Stimulated activated CD4-positive, alpha-beta T cell treated with anti-CD3 and anti-CD28 coated beads, Interleukin-12 subunit alpha, Interleukin-12 subunit beta, amount 100 ng/mL, for 4 hours (primary cell): ENCODE results near the gene C12orf76.
"Not testable (repeated sequence)": the region's sequence is repeated elsewhere in the genome, so short reads cannot be mapped to it uniquely, and the experiment has no call there.

ENCODE experiments used
- DNase-seq: peaks from one replicate; pipeline ENCODE4 v3.0.0-alpha.2; 2020

Gene C12orf76, protein sequence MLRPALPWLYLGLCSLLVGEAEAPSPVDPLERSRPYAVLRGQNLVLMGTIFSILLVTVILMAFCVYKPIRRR

DNA sequence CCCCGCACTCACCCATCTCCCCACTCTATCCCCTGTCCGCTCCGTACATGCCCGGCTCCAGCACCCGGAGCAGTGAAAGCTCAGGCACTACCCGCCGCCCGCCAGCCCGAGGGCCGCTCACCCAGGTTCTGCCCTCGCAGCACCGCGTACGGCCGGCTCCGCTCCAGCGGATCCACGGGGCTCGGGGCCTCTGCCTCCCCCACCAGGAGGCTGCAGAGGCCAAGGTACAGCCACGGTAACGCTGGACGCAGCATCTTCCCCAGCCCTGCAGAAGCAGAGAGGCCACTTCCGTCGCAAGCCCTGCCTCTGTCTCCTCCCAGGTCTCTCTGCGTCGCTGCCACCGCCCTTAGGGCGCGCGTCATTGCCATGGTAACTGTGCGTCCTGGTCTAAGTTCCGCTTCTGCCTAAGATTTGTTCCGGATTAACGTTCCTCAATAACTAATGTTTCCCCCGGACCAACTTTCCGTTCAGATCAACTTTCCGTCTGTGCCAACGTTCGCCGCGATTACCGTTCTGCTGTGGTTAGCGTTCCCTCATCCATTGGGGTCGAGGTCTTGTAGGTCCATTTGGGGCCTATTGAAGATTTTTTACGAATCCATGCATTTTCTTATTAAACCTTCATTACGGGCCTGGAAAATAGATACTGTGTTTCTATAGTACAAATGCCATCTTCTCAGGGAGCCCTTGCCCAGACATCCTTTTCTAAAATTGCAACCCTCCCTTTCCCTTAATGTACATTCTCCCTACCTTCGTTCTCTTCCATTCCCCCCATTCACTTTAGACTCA lies at the start of gene C12orf76:
C12orf76 (minus strand) TSS at position 281 of the 786 bp plus-strand sequence; CDS start at position 254, 27 bp downstream.
- peak; percentile 83 for DNase-seq

DNA sequence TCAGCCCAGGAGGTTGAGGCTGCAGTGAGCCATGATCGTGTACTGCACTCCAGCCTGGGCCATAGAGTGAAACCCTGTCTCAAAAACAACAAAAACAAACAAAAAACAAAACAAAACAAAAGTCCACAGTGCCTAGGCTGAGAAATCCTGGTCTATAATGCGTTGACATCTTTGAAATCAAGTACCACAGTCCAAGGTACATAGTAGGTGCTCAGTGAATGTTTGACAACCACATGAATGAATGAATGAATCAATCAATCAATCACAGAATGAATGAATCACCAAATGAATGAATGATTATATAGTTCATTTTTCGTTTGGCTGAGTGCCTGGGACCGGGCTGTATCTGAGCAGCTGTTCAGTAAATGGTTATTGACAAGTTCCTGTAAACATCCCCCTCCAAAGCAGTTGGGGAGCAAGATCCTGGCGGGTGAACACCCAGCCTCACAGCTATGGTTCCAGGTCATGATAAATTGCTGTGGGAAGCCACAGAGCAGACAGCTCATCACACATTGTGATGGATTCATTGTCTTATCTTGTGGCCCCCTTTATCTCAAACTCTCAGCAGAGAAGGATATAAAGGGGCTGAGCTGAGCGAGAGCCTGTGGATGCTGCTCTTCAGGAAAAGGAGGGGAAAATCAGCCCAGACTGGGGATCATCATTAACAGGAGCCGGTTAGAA lies 45.4 kb upstream of the C12orf76 start:
- DNase-seq, result no peak

DNA sequence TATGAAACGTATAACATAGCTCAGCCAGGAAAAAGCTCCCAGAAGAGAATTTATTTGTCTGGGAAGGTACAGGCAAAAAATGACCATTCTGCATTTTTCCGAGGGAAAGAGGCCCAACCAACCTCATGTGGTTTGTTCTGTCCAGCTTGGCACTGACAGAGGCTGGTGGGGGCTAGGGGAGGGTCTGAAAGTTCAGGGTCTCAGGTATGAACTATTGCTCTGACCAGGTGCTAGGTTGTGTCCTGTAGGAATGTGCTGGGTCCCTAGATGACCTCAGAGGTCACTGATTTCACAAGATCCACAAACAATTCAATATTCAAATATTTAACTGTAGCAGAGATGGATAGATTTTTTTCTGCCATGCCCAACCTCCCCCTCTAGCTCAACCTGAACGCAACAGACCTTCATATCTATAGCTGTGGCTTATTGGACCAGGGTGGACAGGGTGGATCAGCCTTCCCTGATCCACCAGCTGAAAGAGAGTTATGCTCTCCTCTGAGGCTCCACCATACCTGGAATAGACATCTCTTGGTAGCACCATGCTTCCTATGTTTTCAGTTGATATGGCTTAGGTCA lies 42.9 kb upstream of the C12orf76 start:
- DNase-seq, result no peak

DNA sequence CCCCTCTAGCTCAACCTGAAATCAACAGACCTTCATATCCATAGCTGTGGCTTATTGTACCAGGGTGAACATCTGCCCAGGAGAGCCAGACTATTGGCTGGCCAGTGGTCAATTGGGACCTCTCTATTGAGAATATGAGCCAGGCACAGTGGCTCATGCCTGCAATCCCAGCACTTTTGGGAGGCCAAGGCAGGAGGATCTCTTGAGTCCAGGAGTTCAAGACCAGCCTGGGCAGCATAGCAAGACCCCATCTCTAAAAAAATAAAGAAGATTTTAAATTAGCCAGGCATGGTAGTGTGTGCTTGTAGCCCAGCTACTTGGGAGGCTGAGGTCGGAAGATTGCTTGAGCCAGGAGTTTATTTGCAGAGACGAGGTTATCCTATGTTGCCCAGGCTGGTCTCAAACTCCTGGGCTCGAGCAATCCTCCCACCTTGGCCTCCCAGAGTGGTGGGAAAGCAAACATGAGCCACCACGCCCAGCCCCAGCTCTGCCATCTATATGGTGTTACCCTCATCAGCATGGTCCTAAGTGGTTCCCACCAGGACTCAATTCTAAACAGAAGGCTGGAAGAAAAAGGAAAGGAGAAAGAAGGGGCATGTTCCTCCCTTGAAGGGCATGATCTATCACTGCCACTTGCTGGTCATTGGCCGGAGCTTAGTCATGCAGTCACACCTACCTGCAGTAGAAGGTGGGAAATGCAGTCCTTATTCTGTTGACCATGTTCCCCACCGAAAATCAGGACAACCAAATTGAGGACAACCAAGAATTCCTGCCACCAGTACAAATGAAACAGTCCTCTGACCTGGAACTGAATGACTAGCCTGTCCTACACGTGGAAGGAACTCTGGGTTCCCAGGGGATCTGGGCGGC lies 42.2 kb upstream of the C12orf76 start:
- DNase-seq, result no peak

DNA sequence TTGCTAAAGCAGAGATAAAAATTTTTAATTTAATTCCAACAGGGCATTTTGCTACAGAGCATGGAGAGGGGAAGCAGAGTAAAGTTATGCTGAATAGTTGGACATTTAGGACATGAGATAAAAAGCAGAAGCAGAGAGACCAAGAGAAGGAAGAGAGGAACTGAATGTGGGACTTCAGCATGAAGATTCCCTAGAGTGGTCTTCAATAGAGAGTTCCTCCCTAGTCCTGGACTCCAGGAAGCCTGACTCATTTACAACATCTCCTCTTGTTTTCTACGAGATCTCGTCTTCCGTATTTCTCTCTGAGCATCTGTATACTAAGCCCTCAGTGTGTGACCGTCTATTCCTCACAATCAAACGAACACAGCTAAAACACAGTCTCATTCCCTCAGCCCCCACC lies 40.6 kb upstream of the C12orf76 start:
- no peak for DNase-seq

DNA sequence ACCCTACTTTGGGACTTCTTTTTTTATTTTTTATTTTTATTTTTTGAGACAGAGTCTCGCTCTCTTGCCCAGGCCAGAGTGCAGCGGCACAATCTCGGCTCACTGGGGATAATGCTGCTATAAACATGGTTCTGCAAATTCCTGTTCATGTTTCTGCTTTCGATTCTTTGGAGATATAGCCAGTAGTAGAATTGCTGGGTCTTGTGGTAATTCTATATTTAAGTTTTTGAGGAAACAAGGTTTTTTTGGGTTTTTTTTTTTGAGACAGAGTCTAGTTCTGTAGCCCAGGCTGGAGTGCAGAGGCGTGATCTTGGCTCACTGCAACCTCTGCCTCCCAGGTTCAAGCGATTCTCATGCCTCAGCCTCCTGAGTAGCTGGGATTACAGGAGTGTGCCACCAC lies 39.9 kb upstream of the C12orf76 start:
- DNase-seq, result not testable (repeated sequence)

DNA sequence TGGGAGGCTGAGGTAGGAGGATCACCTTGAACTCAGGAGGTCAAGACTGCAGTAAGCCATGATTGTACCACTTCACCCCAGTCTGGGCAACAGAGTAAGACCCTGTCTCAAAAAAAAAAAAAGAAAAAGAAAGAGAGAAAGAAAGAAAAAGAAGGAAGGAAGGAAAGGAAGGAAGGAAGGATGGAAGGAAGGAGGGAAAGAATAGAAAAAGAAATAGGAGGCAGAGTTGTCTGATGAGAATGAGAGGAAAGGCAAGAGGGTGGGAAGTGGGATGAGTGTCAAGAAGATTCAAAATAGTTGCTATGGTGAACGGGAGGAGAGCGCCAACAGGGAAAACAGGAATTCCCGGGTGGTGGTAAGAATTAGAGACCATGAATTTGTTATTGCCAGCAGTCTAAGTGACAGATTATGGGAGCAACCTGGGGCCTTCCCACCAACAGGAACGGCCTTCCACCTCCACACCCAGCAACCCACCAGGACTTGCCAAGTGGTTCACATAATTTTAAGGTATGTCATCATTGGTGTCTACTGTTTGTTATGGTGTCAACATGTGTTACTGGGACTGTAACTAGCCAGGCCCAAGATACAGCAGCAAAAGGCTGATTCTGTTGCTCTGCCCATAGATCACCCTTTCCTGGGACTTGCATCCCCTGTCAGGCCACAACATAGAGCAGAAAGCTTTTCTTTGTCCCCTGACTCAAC lies 36.1 kb upstream of the C12orf76 start:
- DNase-seq, result no peak

DNA sequence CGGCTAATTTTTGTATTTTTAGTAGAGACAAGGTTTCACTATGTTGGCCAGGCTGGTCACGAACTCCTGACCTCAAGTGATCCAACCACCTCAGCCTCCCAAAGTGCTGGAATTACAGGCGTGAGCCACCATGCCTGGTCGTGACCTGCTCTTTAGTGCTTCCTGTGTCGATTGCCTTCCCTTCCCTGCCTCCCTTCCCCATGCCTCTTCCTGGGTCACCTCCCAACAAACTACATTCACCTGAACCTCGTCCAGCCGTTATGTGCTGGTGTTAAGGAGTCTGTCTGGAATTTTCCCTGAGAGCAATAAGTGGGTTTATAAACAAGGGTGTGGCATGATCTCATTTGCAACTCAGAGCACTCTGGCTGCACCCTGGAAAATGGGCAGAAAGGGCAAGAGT lies 32.1 kb upstream of the C12orf76 start:
- DNase-seq, result no peak

DNA sequence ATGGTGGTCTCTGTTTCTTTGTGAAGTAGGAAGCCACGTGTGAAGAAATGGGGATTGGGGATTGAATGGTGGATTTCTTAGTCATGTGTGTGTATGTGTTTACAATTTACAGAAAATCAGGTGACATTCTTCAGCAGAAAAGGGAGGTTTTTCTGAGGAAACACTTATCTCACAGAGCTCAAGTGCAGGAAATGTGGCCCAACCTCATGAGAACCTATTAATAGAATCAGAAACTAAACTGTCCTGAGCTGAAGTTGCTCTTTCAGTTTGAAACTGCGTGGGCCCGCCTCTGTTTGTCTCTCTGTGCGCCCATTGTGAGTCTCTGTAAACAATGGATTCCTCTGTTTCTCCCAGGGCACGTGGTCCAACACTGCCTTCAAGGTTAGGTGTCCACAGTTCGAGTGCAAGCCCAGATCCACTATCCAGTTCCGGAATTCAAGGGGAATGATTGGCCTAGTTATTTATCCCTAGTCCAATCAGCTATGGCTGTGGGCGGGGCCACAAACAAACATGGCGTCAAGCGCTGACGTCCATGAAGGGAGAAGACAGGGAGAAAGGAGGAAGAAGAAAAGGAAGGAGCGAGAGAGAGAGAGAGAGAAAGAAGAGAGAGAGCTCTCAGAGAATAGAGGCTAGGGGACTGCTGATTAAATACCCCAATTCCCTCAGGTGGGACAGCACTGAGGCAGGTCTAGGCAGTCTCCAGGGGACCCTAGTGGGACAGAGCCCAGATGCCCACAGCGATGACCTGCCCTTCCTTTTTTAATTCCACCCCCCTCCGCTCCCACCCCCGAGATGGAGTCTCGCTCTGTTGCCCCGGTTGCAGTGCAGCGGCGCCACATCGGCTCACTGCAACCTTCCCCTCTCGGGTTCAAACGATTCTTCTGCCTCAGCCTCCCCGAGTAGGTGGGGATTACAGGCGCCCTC lies 31.4 kb upstream of the C12orf76 start:
- DNase-seq, result peak; percentile 56

DNA sequence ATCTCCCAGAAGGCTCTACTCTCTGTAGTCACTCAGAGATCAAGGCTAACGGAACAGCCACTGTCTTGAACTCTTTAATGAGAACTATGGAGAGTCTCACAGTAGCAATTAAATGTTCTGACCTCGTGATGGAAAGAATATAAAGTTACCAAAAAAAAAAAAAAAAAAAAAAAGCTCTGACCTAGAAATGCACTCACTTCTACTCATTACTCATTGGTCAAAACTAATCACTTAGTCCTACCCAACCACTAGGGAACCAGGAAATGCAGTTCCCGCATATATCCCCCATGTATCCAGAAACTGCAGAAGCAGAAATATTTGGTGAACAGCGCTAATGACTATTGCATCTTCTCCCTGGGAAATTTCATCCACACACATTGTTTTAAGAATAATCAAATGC lies 29.5 kb upstream of the C12orf76 start:
- no peak for DNase-seq

DNA sequence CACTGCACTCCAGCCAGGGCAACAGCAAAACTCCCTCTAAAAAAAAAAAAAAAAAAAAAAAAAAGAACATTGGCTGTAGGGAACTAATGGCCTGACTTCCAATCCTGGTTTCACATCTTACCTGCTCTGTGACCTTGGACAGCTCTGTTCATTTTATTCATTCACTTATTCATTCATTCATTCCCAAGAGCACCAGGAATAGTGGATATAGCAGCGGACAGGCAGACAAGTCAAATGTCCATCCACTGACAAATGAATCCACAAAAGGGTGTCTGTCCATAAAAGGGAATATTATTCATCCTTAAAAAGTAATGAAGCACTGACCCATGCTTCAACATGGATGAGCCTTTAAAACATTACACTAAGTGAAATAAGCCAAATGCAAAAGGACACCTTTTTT lies 27.6 kb upstream of the C12orf76 start:
- no peak for DNase-seq

DNA sequence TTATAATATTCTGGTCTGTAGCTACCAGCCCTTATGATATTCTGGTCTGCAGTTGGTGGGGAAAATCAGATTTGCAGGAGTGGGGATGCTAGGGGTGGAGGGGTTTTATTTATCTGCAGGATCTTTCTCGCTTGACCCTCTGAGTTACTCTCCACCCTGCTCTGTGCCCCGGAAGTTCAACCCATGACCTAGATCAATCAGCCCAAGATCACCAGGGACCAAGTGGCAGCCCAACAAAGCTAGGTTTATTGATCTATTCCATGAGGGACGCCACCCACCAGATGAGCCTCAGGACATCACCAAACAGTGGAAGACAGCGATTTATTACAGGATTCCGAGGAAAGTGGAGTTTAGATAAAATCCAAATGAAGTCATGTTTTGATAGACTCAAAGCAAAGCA lies 25.8 kb upstream of the C12orf76 start:
- DNase-seq, result no peak

DNA sequence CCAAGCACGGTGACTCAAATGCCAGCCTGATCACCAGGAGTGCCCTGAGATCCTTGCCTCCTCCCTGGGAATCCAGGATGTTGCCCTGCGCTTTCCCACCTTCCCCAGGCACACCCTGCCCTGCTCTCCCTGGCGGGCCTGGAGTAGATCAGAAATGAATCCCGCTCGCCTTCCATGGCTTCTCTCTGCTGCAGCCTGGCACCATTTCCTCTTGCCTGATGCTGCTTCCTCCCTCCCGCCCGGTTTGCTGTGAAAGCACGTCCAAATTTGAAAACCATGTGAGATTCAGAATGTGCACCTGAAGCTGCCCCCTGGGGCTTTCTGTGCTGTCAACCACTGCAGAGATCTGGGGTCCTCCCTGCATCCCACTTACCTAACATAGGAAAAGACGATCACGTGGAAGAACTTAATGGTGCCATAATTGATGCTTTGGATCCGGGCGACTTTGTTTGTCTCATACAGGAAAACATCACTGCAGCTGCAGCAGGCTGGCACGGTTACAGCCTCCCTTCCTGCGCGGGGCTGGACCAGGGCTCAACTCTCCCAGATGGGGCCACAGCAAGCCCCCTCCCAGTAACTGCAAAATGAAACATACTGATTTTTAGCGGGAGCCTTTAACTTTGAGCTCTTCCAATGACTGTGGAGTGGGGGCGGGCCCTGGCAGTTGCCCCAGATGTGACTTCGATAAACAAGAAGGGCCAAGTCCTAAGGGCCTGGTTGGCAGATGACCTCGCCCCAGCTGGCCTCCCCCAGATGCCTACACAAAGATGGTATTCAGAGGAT lies 24.9 kb upstream of the C12orf76 start:
- DNase-seq, result peak; percentile 13

DNA sequence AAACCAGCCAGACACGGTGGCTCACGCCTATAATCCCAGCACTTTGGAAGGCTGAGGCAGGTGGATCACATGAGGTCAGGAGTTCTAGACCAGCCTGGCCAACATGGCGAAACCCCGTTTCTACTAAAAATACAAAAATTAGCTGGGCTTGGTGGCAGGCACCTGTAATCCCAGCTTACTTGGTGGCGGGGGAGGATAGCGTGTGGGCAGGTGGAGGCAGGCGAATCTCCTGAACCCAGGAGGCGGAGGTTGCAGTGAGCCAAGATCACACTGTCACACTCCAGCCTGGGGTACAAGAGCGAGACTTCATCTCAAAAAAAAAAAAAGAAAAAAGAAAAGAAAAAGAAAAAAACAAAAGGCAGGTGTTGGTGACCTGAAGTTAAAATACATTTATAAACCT lies 24.3 kb upstream of the C12orf76 start:
- DNase-seq, result not testable (repeated sequence)

DNA sequence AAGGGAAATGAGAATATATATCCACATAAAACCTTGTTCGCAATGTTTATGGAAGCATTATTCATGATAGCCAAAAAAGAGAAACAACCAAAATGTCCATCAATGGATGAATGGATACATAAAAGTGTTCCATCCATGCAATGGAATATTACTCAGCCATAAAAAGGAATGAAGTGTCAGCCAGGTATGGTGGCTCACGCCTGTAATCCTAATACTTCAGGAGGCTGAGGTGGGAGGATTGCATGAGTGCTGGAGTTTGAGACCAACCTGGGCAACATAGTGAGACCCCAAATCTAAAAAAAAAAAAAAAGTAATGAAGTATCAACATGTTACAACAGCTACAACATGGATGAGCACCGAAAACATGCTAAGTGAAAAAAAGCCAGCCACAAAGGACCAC lies 23.6 kb upstream of the C12orf76 start:
- DNase-seq, result no peak

DNA sequence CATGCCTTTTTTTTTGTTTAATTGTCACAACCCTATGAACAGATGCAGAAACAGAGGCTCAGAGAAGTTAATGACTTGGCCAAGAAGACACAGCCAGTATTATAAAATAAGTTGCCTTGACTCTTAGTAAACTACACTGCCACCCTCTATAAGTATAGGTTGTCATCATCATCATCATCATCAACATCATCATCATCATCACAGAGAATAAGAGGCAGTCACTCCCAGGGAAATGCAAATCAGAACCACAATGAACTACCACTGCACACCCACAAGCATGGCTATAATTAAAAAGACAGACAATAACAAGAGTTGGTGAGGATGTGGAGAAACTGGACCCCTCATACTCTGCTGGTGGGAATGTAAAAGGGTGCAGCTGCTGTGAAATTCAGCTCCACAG lies 23.2 kb upstream of the C12orf76 start:
- DNase-seq, result no peak

DNA sequence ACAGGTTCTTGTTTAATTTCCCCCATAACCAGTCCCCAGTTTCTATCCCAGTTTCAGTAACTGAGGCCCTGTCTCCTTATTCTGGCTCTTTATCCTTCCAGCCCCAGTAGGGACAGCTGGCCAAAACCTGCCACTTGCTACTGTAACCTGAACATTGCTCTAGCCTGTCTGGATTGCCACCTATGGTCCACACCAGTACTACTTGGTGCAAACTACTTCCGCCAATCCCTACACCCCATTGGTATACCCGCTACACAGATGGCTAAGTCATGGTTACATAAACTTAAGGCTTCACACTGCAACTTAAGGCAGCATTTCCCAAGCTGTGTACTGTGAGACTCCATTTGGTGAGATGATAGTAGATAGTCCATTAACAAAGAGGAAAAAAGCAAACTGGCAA lies 20.3 kb upstream of the C12orf76 start:
- DNase-seq, result no peak

DNA sequence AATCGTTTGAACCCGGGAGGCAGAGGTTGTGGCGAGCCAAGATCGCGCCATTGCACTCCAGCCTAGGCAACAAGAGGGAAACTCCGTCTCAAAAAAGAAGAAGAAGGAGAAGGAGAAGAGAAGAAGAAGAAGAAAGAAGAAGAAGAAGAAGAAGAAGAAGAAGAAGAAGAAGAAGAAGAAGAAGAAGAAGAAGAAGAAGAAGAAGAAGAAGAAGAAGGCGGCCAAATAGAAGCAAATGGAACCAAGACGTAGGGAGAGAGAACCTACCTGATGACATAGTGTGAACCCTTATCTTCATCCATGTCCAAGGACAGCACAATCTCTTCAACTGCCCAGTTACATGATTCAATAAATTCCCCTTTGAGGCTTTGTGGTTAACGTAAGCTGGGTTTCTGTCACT lies 19.8 kb upstream of the C12orf76 start:
- DNase-seq, result not testable (repeated sequence)

DNA sequence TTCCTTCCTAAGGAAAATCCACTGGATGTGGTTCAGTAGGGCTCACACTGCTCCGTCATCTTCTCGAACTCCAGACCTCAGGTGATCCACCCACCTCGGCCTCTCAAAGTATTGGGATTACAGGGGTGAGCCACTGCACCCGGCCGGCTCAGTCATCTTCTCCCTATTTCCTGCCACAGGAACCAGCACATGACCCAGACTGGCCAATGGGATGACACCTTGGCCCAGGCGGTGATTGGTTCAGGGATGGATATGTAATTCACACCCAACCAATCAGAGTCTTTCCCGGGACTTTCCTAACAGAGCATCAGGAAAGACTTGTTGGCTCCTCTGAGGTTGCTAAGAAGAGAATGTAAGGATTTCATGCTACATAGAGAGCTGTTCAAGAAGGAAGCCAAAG lies 19.2 kb upstream of the C12orf76 start:
- no peak for DNase-seq

DNA sequence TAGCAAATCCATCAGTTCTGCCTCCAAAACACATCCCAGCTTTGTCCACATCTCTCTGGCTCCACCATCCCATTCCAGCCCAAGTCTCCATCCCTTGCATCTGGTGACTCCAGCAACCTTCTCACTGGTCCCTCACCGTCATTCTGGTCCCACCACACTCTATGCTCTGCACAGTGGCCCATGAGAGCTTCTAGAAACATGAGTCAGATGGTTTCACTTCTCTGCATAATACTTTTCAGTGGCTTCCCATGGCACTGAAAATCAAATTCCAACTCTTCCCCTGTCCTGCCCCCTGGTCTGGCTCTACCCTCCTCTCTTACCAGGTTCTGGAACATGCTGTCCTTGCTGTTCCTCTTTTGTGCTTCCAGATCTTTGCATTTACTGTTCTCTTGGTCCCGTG lies 17.2 kb upstream of the C12orf76 start:
- DNase-seq, result no peak
